KMS-11 (cell line): ENCODE results near the gene EYA4.

Experiments used
- H2AFZ ChIP-seq: fragments of 200-600 bp; sonication (generic); 2 replicates; pipeline ENCODE4 v1.6.1; 2016; ENCODE audit warnings: antibody characterized with exemption, mixed run types, low read depth
- H3K27ac ChIP-seq: fragments of 200-600 bp; sonication (generic); 2 replicates; pipeline ENCODE4 v1.6.1; 2016; ENCODE audit warnings: mild to moderate bottlenecking, mixed run types
- H3K27me3 ChIP-seq: fragments of 200-600 bp; sonication (generic); 2 replicates; pipeline ENCODE4 v1.6.1; 2017; ENCODE audit warnings: mild to moderate bottlenecking, low read depth, mixed run types, moderate library complexity; ENCODE audit not compliant: insufficient read depth
- H3K36me3 ChIP-seq: fragments of 200-600 bp; sonication (generic); 2 replicates; pipeline ENCODE4 v1.6.1; 2017; ENCODE audit warnings: mild to moderate bottlenecking, mixed run types; ENCODE audit not compliant: insufficient read depth
- H3K4me1 ChIP-seq: fragments of 200-600 bp; sonication (generic); 2 replicates; pipeline ENCODE4 v1.6.1; 2016; ENCODE audit warnings: mild to moderate bottlenecking, low read depth, mixed run types; ENCODE audit not compliant: poor library complexity, severe bottlenecking
- H3K4me2 ChIP-seq: fragments of 200-600 bp; sonication (generic); 2 replicates; pipeline ENCODE4 v1.7.0; 2016; ENCODE audit warnings: mild to moderate bottlenecking, mixed run types
- H3K4me3 ChIP-seq: fragments of 200-600 bp; sonication (generic); IDR thresholded peaks from 2 replicates; pipeline ENCODE4 v1.6.1; 2017; ENCODE audit warnings: low read depth, low read length, mixed read lengths; ENCODE audit not compliant: insufficient read depth
- H3K79me2 ChIP-seq: fragments of 200-600 bp; sonication (generic); 2 replicates; pipeline ENCODE4 v1.6.1; 2016; ENCODE audit warnings: low read depth, mixed run types; ENCODE audit not compliant: insufficient read depth
- H3K9ac ChIP-seq: fragments of 200-600 bp; sonication (generic); 2 replicates; pipeline ENCODE4 v1.6.1; 2016; ENCODE audit warnings: mild to moderate bottlenecking, mixed run types
- H4K20me1 ChIP-seq: fragments of 200-600 bp; sonication (generic); 2 replicates; pipeline ENCODE4 v1.6.1; 2016; ENCODE audit warnings: mild to moderate bottlenecking, mixed run types; ENCODE audit not compliant: insufficient read depth
- TF ChIP-seq, protein P1 (sequence below): fragments of 200-600 bp; sonication (generic); conservative IDR thresholded peaks from 2 replicates; pipeline ENCODE4 v1.6.1; 2017; ENCODE audit warnings: low read depth, mild to moderate bottlenecking, antibody characterized with exemption, low read length, moderate library complexity, mixed read lengths

Gene EYA4

DNA sequence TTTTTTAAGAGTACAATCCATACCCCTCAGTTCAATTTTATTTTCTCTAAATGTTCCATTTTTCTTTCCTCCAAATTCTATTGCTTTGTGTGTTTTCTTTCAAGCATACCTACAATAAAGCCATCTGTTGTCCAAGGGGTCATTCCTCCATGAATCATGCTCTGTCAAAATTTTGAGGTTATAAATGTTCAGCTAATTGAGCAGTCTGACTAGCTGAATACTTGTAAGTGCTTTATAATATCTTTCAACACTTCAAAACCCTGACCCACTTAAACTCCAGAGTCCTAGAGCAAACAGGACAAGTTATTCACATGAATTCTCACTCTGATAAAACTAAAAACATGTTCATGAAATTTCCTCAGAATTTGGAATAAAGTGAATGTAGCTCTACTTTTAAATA lies 33.4 kb upstream of the EYA4 start:
- Histone ChIP-seq H3K4me1 (no peaks in the 10 kb centered on the region), H3K4me2 (no peak overlapping the region), H3K9ac (no peak overlapping the region), H4K20me1 (no peaks in the 10 kb centered on the region), H3K27me3 (no peaks in the 10 kb centered on the region), H3K4me3 (no peak overlapping the region), H2AFZ (no peak overlapping the region), H3K79me2 (no peaks in the 10 kb centered on the region), H3K27ac (no peak overlapping the region), H3K36me3 (no peaks in the 10 kb centered on the region)
- TF ChIP-seq, protein P1, sequence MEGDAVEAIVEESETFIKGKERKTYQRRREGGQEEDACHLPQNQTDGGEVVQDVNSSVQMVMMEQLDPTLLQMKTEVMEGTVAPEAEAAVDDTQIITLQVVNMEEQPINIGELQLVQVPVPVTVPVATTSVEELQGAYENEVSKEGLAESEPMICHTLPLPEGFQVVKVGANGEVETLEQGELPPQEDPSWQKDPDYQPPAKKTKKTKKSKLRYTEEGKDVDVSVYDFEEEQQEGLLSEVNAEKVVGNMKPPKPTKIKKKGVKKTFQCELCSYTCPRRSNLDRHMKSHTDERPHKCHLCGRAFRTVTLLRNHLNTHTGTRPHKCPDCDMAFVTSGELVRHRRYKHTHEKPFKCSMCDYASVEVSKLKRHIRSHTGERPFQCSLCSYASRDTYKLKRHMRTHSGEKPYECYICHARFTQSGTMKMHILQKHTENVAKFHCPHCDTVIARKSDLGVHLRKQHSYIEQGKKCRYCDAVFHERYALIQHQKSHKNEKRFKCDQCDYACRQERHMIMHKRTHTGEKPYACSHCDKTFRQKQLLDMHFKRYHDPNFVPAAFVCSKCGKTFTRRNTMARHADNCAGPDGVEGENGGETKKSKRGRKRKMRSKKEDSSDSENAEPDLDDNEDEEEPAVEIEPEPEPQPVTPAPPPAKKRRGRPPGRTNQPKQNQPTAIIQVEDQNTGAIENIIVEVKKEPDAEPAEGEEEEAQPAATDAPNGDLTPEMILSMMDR, result no peak

DNA sequence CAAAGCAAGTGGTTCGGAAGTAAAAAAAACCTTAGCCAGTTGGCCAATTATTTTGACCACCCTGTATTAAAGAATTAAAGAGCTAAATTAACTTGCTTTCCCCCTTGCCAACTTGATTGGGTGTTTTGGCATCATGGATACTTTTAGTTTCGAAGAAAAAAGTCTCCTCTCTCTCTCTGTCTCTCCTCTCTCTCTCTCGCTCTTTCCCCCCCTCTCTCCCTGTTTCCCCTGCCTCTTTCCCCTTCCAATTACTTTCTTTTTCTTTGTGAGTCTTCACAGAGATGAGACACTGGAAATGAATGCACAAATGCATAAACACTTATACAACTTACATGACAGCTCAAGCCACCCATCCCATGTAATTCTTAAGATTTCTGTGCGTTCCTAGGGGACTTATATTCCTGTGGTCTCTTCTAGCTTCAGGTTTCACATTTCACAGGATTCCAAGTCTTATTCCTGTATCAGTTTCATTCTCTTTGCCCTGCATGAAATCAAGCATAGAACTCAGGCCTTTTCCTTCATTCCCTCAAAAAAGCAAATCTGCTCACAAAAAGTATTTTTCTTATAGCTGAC lies 32.9 kb upstream of the EYA4 start:
- Histone ChIP-seq H4K20me1 (no peaks in the 10 kb centered on the region), H3K36me3 (no peaks in the 10 kb centered on the region), H3K79me2 (no peaks in the 10 kb centered on the region), H3K4me3 (no peak overlapping the region), H3K27me3 (no peaks in the 10 kb centered on the region), H3K4me2 (no peak overlapping the region), H2AFZ (no peak overlapping the region), H3K9ac (no peak overlapping the region), H3K27ac (no peak overlapping the region), H3K4me1 (no peaks in the 10 kb centered on the region)
- TF ChIP-seq, protein P1, result no peak

DNA sequence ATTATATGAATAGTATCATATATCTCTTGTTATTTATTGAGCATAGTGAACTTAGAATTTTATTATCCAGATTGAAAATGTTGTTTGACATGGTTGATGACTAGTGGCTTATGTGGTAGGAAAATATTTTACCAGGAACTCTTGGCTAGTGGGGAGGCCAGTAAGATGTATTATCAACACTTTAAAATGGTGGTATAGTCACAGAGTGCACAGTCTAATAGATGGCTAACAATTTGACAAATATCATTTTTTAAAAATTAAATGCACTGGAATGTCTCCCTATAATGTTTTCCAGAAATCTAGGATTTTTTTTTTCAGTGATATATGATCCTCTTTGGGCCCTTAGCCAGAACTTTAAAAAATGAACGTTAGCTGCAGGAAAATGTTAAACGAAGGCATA lies 26.9 kb upstream of the EYA4 start:
- Histone ChIP-seq H3K27me3 (no peaks in the 10 kb centered on the region), H3K4me3 (no peak overlapping the region), H3K4me2 (no peak overlapping the region), H4K20me1 (no peaks in the 10 kb centered on the region), H3K27ac (no peak overlapping the region), H3K36me3 (no peaks in the 10 kb centered on the region), H3K79me2 (no peaks in the 10 kb centered on the region), H3K4me1 (no peaks in the 10 kb centered on the region), H2AFZ (no peak overlapping the region), H3K9ac (no peak overlapping the region)
- TF ChIP-seq, protein P1, result no peak

DNA sequence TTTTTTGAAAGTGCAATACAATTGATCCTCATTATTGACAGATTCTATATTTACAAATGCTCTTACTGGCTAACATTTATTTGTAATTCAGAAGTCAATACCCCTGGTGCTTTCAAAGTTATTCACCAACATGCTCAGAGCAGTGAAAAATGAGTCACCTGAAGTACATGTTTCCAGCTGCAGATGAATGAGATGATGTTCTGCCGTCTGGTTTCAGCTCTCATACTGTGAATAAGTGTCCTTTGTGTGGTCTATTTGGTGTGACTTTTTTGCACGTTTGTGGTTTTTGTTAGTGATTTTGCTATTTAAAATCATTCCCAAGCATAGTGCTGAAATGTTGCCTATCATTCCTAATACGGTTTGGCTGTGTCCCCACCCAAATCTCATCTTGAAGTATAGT lies 22.3 kb upstream of the EYA4 start:
- Histone ChIP-seq H3K9ac (no peak overlapping the region), H2AFZ (no peak overlapping the region), H3K27me3 (no peaks in the 10 kb centered on the region), H3K27ac (no peak overlapping the region), H4K20me1 (no peaks in the 10 kb centered on the region), H3K79me2 (no peaks in the 10 kb centered on the region), H3K4me2 (no peak overlapping the region), H3K4me1 (no peaks in the 10 kb centered on the region), H3K4me3 (no peak overlapping the region), H3K36me3 (no peaks in the 10 kb centered on the region)
- TF ChIP-seq, protein P1, result no peak
